Measurements from ENCODE around the gene TIMP2. TPM values are rescaled to one million over a fixed set of nuclear protein-coding genes. Genes with fewer than 3 reads are reported as not detected.
A peak's percentile ranks its signal among the peaks of the same experiment; 100 is the strongest.

TIMP2 gene
- total and polyA plus RNA-seq, 2 of the 13 experiments (the other 11 are each of a cell fraction or from before 2014, with no cell fraction given), result 3.8 to 8.5 TPM

DNA sequence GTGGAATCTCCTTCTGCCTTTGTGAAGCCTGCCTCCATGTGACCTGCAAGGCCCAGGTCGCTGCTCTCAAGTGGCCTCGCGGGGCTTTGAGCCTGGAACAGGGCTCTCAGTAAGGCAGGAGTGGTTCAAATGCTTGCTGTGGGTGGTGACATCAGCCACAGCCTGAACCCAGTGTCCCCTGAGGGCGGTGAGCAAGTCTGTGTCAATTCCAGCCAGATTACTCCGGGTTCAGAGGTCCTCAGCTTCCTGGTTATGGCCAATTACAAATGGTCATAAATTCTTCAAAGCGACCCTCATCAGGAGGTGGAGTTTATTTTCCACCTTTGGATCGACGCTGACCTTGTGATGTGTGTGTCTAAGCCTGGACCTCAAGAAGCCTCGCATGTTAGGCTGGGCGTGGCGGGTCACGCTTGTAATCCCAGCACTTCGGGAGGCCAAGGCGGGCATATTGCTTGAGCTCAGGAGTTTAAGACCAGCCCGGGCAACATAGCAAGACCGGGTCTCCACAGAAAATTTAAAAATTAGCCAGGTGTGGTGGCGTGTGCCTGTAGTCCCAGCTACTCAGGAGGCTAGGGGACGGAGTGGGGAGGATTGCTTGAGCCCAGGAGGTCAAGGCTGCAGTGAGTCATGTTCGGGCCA, 37.3 kb upstream of the TIMP2 start (continued):
- TF ChIP-seq, protein P1, sequence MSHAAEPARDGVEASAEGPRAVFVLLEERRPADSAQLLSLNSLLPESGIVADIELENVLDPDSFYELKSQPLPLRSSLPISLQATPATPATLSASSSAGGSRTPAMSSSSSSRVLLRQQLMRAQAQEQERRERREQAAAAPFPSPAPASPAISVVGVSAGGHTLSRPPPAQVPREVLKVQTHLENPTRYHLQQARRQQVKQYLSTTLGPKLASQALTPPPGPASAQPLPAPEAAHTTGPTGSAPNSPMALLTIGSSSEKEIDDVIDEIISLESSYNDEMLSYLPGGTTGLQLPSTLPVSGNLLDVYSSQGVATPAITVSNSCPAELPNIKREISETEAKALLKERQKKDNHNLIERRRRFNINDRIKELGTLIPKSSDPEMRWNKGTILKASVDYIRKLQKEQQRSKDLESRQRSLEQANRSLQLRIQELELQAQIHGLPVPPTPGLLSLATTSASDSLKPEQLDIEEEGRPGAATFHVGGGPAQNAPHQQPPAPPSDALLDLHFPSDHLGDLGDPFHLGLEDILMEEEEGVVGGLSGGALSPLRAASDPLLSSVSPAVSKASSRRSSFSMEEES (CRISPR knock-in tag; IDR thresholded peaks at IDR 0.05), result peak; percentile 82
- TF ChIP-seq ZNF619 (CRISPR knock-in tag; IDR thresholded peaks at IDR 0.05) (peak; percentile 93), LCORL (IDR thresholded peaks at IDR 0.05) (peak; percentile 6; the same call in 1 of the 2 replicates), LCORL (CRISPR knock-in tag; IDR thresholded peaks at IDR 0.05) (peak; percentile 91), PITX1 (CRISPR knock-in tag; IDR thresholded peaks at IDR 0.05) (peak; percentile 94), ZNF501 (CRISPR knock-in tag; IDR thresholded peaks at IDR 0.05) (peak; percentile 86), ZNF569 (CRISPR knock-in tag; IDR thresholded peaks at IDR 0.05; ENCODE audit: borderline replicate concordance) (no peak), ZNF629 (CRISPR knock-in tag; conservative IDR thresholded peaks at IDR 0.05) (peak; percentile 33; the same call in 1 of the 2 replicates), HNF4G (IDR thresholded peaks at IDR 0.05; ENCODE audit: borderline replicate concordance, low read depth, low read length) (peak; percentile 97), HNF4G (CRISPR knock-in tag; IDR thresholded peaks at IDR 0.05; ENCODE audit: borderline replicate concordance, low read depth) (peak; percentile 95; the same call in 1 of the 2 replicates), ATF7 (IDR thresholded peaks at IDR 0.05) (peak; percentile 70), ATF7 (CRISPR knock-in tag; IDR thresholded peaks at IDR 0.05) (peak; percentile 92), NFE2L2 (IDR thresholded peaks at IDR 0.05; ENCODE audit: low read length) (no peak), NFIC (IDR thresholded peaks at IDR 0.05; ENCODE audit: low read length) (peak; percentile 59; the same call in 1 of the 2 replicates), GATAD2A (CRISPR knock-in tag; IDR thresholded peaks at IDR 0.05) (peak; percentile 95), ZNF792 (CRISPR knock-in tag; IDR thresholded peaks at IDR 0.05) (no peak), CHCHD3 (CRISPR knock-in tag; IDR thresholded peaks at IDR 0.05) (no peak), ZZZ3 (CRISPR knock-in tag; IDR thresholded peaks at IDR 0.05; ENCODE audit: borderline replicate concordance) (no peak)
- TF ChIP-seq, protein P2, sequence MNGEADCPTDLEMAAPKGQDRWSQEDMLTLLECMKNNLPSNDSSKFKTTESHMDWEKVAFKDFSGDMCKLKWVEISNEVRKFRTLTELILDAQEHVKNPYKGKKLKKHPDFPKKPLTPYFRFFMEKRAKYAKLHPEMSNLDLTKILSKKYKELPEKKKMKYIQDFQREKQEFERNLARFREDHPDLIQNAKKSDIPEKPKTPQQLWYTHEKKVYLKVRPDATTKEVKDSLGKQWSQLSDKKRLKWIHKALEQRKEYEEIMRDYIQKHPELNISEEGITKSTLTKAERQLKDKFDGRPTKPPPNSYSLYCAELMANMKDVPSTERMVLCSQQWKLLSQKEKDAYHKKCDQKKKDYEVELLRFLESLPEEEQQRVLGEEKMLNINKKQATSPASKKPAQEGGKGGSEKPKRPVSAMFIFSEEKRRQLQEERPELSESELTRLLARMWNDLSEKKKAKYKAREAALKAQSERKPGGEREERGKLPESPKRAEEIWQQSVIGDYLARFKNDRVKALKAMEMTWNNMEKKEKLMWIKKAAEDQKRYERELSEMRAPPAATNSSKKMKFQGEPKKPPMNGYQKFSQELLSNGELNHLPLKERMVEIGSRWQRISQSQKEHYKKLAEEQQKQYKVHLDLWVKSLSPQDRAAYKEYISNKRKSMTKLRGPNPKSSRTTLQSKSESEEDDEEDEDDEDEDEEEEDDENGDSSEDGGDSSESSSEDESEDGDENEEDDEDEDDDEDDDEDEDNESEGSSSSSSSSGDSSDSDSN (CRISPR knock-in tag; IDR thresholded peaks at IDR 0.05), result 0 out of 2 replicates have a peak, but pooled peaks have one; percentile 23
- TF ChIP-seq, protein P3, sequence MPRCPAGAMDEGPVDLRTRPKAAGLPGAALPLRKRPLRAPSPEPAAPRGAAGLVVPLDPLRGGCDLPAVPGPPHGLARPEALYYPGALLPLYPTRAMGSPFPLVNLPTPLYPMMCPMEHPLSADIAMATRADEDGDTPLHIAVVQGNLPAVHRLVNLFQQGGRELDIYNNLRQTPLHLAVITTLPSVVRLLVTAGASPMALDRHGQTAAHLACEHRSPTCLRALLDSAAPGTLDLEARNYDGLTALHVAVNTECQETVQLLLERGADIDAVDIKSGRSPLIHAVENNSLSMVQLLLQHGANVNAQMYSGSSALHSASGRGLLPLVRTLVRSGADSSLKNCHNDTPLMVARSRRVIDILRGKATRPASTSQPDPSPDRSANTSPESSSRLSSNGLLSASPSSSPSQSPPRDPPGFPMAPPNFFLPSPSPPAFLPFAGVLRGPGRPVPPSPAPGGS (CRISPR knock-in tag; IDR thresholded peaks at IDR 0.05), result no peak
- TF ChIP-seq, protein P4, sequence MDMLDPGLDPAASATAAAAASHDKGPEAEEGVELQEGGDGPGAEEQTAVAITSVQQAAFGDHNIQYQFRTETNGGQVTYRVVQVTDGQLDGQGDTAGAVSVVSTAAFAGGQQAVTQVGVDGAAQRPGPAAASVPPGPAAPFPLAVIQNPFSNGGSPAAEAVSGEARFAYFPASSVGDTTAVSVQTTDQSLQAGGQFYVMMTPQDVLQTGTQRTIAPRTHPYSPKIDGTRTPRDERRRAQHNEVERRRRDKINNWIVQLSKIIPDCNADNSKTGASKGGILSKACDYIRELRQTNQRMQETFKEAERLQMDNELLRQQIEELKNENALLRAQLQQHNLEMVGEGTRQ (IDR thresholded peaks at IDR 0.05; ENCODE audit: low read depth, low read length), result peak; percentile 58; the same call in 1 of the 2 replicates
- TF ChIP-seq, protein P4 (CRISPR knock-in tag; IDR thresholded peaks at IDR 0.05; ENCODE audit: borderline replicate concordance), result peak; percentile 67; the same call in 1 of the 2 replicates
- TF ChIP-seq, protein P5, sequence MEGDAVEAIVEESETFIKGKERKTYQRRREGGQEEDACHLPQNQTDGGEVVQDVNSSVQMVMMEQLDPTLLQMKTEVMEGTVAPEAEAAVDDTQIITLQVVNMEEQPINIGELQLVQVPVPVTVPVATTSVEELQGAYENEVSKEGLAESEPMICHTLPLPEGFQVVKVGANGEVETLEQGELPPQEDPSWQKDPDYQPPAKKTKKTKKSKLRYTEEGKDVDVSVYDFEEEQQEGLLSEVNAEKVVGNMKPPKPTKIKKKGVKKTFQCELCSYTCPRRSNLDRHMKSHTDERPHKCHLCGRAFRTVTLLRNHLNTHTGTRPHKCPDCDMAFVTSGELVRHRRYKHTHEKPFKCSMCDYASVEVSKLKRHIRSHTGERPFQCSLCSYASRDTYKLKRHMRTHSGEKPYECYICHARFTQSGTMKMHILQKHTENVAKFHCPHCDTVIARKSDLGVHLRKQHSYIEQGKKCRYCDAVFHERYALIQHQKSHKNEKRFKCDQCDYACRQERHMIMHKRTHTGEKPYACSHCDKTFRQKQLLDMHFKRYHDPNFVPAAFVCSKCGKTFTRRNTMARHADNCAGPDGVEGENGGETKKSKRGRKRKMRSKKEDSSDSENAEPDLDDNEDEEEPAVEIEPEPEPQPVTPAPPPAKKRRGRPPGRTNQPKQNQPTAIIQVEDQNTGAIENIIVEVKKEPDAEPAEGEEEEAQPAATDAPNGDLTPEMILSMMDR (CRISPR knock-in tag; IDR thresholded peaks at IDR 0.05), result peak; percentile 24
